ENCODE measurements around the gene DNAH11.

DNAH11 gene

GRCh38 chr7:21749378-21749777, 206.5 kb downstream of the DNAH11 start:
- H3K4me3 ChIP-seq (ENCODE audit: low read depth, low read length) = no peak overlapping the region
- DNase-seq (ENCODE audit: low read depth) = no peak

DNA sequence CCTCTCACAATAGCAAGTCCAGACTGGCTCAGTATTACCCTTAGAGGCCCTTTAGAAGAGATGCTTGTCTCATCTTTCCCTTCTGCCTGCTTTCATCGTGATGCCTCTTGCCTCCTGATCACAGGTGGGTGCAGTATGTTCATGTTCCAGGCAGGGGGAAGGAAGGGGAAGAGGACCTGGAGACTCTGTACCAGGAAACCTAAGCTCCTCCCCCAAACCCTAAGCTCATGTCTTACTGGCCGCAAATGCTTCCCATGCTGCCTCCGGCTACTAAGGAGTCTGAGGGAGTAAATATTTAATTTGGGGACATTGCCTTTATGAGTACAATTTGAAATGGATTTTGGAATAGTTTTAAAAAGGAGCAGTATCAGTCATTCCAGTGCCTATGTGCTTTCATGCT, 210.2 kb downstream of the DNAH11 start:
- TF ChIP-seq CTCF (IDR thresholded peaks at IDR 0.05; ENCODE audit: low read depth, low read length, missing control alignments) = no peak
- DNase-seq (ENCODE audit: low read depth) = no peak
- H3K4me3 ChIP-seq (ENCODE audit: low read depth, low read length) = no peak overlapping the region

More at GRCh38 chr7:21749378-21749777, 206.5 kb downstream of the DNAH11 start:
- TF ChIP-seq CTCF (IDR thresholded peaks at IDR 0.05; ENCODE audit: low read depth, low read length, missing control alignments) = no peak

GRCh38 chr7:21754963-21755362, 212.1 kb downstream of the DNAH11 start:
- DNase-seq (ENCODE audit: low read depth) = no peak
- no peak overlapping the region for H3K4me3 ChIP-seq (ENCODE audit: low read depth, low read length)
- TF ChIP-seq CTCF (IDR thresholded peaks at IDR 0.05; ENCODE audit: low read depth, low read length, missing control alignments) = no peak

DNA sequence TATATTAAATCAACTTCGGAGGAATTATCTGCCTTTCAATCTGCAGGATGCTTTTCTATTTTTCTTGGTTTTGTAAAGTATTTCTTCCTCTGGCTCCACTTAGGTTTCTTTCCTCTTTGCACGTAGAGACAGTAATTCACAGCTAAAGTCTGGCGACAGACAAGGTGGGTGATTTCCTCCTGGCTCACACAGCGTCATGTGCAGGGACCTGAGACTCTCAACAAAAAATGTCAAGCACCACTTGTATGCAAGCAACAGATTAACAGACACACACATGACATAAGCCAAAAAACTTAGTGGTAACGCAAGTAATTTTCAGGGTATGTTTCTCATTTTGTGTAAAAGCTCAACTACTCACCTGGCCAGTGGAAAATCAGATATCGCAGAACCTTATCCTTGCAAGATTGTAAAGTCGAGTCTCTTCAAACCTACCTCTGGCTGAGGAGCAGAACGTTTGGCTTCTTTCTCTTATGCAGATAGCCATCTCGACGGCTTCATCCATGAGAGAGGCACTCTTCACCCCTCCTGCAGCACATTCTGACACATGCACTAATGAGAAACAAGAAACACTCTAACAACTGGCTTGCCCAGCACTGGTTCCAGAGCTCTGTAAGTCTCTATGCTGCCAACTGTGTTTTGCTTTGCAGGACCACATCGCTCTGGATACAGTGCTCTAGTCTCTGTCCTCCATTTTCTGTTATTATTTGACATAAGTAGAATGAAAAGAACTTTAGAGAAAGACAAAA, 214.9 kb downstream of the DNAH11 start:
- no peak for TF ChIP-seq CTCF (IDR thresholded peaks at IDR 0.05; ENCODE audit: low read depth, low read length, missing control alignments)
- H3K4me3 ChIP-seq (ENCODE audit: low read depth, low read length) = no peak overlapping the region
- DNase-seq (ENCODE audit: low read depth) = no peak

DNA sequence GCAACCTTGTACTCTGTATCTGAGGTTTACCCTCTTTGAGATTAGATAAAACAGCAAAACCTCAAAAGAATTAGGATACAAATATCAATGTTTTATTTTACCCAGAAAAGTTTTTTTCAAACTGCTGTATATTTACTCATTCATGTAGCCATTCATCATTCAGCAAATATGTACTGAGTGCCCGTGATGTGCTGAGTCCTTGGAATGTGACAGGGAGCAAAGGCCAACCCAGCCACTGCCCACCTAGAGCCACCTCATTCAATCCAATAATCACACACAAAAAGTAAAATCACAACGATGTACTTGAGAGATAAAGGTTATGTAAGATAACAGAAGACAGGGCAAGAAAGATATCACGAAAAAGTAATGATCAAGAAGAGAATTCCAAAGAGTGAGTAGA, 215.4 kb downstream of the DNAH11 start:
- DNase-seq (ENCODE audit: low read depth) = no peak
- TF ChIP-seq CTCF (IDR thresholded peaks at IDR 0.05; ENCODE audit: low read depth, low read length, missing control alignments) = no peak
- H3K4me3 ChIP-seq (ENCODE audit: low read depth, low read length) = no peak overlapping the region

DNA sequence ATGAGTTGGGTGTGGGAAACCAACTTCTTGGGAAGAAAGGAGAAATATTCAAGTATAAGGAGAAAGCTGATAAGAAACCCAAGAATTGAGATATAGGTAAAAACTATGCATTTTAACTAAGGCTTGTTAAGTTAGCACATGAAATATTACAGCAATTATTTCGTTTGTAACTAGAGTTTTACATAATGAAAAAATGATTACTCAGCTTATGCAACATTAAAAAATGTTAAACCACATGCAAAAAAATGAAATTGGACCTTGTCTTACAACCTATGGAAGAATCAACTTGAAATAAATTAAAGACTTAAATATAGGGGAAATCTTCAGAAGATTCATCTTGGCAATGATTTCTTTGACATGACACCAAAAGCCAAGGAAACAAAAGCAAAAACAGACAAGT, 219.6 kb downstream of the DNAH11 start:
- DNase-seq (ENCODE audit: low read depth) = no peak
- TF ChIP-seq CTCF (IDR thresholded peaks at IDR 0.05; ENCODE audit: low read depth, low read length, missing control alignments) = no peak

DNA sequence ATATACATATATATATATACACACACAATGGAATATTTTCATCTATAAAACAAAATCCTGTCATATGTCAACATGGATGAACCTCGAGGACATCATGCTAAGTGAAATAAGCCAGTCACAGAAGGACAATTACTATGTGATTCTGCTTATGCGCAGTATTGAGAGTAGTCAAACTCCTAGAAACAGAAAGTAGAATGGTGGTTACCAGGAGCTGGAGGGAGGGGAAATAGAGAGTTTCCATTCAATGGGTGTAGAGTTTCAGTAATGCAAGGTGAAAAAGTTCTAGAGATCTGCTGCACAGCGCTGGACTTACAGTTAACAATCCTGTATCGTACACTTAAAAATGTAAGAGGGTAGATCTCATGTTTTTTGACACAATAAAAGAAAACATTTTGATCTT, 221.0 kb downstream of the DNAH11 start:
- no peak overlapping the region for H3K4me3 ChIP-seq (ENCODE audit: low read depth, low read length)
- no peak for TF ChIP-seq CTCF (IDR thresholded peaks at IDR 0.05; ENCODE audit: low read depth, low read length, missing control alignments)
- DNase-seq (ENCODE audit: low read depth) = no peak

More for the DNA sequence above, 219.6 kb downstream of the DNAH11 start:
- no peak overlapping the region for H3K4me3 ChIP-seq (ENCODE audit: low read depth, low read length)
